ENCODE results near the gene C1QTNF8.

The C1QTNF8 gene

DNA sequence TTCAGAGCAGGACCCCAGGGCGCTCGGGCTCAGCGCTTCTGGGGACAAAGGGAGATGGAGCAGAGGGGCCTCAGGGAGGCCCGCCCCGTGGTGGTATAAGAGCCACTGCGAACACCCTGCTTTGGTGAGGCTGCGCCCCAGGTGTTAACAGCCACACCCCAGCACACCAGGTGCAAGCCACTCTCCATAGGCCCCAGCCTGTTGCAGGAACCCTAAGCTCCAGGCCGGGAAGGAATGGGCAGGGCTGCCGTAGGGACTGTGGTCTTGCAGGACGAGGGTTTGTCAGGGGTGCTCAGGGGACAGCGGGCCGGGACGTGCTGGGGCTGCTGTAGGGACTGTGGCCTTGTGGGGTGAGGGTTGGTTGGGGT, 40.5 kb downstream of the C1QTNF8 start:
- no peak for DNase-seq

DNA sequence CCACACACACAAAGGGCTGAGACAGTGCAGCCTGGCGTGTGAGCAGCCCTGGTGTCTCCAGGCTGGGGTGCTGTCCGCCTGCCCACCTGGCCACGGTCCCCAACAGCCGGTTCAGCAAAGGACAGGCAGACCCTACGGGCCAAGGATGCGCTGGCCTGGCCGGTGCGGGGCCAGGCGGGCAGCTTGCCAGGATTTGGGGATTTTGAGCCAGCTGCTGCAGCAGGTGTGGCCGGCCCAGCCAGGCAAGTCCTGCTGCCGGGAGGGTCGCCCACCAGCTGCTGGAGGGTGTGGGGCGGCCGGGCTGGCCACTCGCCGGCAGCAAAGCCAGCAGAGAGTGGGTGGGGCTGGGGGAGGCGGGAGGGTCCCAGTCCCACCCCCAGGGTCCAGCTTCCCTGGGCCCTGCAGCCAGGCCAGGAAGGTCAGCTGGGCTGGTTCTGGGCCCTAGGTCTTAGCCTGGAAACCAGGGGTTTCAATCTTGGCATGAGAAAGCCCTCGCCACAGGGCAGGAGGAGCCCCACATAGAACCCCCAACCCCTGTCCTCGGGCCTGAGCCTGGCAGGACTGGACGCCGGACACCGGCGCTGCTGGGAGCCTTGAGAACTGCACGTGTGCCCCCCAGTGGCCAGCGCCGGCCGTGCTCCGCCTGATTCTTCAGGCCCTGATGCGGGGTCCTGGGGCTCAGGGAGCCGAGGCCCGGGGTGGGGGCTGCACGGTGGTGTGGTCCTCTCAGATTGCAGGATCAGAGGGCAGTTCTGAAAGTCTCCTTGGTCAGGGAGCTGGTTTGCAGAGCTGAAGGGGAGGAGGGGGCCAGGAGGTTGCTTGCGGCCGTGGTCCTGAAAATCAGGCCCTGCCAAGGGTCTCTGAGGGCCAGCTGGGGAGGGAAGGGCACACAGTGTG, 41.1 kb downstream of the C1QTNF8 start:
- peak in 1 of 4 experiments; percentile 38 for DNase-seq

DNA sequence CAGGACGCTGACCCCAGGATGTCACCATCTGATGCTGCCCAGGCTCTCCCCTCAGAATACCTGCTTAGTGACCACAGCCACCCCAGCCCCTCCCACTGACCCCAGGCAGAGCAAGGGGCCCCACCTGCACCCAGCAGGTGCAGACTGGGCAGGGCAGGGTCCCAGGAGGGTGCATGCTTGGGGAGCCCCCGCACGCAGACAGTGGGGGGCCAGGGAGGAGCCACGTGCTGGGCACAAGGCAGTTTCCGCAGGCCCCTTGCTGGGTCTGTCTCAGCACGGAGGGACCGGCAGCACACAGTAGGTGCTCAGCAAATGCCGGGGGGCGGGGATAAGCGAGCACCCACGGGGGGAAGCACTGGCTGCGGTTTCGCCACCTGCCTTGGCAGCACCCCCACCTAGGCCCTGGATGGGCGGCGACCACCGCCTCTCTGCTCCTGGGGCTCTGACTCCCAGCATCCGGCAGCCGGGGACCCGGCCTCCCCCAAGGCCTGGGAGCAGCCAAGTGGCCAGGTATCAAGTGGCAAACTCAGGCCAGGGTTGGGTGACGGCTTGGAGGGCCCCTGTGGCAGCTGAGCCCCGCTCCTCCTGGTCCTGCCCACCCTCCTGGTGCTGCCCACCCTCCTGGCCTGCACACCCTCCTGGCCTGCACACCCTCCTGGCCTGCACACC, 42.2 kb downstream of the C1QTNF8 start:
- DNase-seq = no peak

DNA sequence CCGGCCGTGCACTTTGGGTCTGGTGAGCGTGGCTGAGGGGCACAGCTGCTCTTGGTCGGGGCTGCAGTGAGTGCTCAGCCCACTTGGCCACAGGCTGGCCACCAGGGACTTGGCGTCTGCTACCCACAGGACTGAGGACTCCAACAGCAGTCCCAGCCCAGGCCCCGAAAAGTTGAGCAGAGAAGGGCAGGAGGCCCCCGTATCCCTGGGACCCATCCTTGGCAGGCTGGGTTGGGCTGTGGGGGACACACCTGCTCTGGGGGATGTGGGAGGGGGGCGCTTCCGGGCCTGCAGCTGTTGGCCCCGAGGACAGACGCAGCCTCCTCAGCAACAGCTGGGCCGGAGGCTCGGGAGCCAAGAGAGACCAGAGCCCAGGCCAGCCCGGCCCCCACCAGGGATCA, 42.9 kb downstream of the C1QTNF8 start:
- no peak for DNase-seq

DNA sequence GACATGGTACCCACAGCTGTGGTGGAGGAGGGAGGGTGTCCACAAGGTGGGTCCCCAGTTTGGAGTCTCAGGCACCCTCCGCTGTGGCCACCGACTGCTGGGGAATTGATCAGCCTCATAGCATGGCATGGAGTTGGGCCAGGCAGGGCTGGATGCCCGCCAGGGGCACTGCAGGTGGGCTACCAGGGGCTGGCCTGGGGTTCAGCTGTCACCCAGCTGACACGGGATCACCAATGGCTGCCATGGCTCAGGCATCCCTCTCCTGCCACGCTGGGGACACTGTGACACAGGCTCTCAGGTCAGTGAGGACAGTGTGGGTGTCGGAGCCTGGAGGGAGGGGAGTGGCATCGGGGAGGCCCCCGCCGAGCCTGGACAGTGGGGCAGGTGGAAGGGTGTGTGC, 43.3 kb downstream of the C1QTNF8 start:
- no peak for DNase-seq

DNA sequence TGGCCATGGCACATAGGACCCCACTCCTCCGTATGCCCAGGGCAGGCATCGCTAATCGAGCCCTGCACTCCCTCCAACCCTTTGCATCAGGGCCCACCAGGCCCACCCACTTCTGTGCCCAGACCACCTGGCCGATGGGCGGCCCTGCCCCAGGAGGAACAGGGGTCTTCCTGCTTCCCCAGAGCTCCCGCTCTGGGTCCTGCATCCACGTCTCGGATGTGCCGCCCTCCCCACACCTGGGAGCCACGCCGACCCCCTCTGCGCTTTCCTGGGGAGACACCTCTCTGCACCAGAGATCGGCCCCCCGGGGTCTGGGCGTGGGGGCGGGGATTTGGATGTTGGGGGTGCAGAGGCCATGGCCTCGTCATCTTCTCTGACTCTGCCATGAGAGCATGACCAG, 44.6 kb downstream of the C1QTNF8 start:
- no peak for DNase-seq

DNA sequence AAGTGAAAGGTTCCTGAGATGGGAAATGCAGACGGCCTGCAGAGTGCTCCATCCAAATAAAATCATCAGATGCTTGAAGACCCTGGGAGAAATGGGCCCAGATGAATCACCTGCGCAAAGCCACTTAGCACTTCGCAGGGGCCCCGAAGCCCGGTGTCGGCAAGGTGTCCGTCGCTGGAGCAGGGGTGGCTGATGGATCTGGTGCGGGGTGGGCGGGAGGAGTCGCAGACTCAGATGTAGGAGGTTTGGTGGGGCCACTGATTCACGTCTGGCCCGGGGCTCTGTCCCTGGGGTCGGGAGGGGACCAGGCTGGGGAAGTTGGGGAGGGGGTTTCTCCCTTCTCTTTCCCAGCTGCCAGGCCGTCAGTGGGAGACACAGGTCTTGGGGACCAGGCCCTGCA, 45.1 kb downstream of the C1QTNF8 start:
- no peak for DNase-seq

DNA sequence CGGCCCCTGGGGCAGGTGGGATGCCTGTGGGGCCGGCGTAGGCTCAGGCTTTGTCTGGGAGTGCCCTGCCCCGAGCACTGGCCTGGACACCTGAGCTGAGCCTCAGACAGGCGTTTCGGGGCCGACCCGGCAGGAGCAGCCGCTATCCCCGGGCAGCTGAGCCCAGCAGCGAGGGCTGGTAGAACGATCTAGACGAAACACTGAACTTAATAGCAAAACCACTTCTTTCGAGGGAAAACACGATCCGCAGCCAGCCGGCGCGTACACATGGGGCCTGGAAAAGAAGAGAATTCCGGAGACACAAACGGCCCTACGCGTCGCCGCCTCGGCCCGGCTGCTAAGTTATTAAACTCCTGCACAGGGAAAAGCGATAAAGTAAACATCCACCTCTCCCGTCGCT, 45.5 kb downstream of the C1QTNF8 start:
- no peak for DNase-seq

DNA sequence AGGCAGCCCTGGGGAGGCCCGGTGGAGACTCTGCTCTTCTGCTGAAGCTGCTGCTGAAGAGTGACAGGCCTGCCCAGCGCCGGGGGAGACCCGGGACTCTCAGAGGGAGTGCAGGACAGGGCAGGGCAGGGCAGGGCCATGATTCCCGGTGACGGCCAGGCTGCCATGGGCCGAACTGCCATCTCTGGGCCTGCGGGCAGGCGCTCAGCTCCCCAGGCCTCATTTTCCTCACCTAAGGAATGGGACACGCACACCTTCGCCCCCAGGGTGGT, 46.1 kb downstream of the C1QTNF8 start:
- DNase-seq = no peak

DNA sequence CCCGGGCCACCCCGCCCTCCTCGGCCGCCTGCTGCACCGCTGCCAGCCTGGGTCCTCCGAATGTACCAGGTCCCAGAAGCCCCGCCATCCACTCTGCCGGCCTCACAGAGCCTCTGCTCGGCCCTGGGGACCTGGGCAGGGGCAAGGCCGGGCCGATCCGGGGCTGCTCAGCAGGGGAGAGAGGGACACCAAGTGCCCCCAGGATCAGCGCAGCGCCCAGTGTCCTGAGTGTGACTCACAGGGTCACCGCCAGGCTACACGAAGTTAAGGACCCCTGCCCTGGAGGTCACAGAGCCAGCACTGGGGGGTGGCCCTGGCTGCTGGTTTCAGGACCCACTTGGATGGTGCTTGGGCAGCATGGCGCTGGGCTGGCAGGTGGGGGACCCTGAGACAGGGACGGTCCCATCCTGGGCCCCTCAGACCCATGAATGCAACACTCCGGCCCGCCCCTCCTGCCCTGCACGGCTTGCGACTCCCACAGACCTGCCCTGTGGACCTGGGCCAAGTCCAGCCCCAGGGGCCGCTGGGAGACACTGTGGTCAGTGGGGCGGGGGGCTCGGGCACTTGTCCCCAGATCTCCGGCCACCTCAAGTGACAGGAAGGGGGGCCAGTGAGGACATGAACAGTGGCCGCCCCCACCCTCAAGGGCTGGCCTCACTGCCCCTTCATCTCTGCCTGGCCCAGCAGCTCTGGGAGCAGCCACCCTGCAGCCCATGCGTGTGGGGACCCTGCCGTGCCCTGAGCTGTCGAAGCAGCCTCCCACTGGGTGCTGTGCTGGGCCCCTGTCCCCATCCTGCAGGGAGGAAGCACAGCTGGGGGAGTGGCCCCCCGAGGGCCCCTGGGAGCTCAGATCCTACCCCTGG, 46.7 kb downstream of the C1QTNF8 start:
- DNase-seq = no peak

DNA sequence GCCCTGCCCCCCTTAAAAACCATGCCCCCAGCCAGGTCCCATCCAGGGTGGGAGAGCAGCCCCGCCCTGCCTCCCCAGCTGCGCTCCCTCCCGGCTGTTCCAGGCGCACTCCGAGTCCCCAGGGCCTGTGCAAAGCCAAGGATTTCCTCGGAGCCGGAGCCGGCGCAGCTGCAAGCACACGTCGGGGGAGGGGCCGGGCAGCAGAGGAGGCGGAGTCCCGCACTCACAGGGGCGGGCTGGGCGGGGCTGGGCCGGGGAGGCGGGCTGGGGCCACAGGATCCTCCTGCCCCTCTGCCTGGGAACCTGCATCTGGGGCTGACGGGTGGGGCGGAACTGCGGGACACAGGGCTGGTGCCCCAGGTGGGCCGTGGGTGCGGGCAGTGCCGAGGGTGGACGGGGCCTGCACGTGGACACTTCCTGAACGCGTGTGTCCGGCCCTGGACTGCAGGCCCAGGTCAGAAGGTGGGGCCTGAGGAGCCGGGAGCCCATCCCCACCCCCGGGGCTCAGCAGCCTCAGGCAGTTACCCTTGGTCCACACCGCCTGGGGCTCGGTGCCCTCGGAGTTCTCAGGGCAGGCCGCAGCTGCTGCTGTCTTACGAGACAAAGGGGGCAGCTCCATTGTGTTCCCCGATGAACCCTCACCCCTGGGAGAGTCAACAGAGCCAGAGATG, 47.5 kb downstream of the C1QTNF8 start:
- DNase-seq = no peak

DNA sequence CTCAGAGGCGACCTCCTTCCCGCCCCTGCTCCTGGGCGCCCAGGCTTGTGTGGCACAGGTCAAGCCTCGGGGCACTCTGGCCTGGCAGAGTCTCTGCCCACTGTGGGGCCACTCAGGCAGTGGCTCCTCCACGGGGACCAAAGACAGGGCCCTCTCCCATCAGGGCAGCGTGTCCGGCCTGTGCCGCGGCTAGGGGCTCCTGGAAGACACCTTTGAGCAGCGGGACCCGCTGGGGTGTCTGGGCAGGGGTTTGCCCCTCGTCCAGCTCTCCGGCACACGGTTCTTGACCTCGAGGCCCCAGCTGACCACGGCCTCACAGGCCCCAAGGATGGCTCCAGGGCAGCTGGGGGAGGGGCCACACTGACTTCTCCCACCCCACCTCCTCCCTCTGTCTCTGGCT, 48.2 kb downstream of the C1QTNF8 start:
- no peak for DNase-seq

DNA sequence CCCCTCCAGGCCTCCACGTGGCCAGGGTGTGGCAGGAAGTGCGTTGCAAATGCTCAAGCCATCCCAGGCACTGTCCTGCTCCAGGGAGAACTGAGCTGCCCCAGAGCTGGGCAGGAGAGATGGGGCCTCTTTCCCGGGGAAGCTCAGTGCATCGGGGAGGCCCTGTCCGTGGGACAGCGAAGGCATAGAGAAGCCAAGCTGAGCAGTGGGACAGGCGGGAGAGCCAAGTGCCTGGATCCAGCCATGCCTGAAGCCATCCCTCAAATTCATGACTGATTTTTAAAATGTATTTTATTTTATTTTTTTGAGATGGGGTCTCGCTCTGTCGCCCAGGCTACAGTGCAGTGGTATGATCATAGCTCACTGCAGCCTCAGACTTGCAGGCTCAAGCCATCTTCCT, 48.9 kb downstream of the C1QTNF8 start:
- DNase-seq = no peak

DNA sequence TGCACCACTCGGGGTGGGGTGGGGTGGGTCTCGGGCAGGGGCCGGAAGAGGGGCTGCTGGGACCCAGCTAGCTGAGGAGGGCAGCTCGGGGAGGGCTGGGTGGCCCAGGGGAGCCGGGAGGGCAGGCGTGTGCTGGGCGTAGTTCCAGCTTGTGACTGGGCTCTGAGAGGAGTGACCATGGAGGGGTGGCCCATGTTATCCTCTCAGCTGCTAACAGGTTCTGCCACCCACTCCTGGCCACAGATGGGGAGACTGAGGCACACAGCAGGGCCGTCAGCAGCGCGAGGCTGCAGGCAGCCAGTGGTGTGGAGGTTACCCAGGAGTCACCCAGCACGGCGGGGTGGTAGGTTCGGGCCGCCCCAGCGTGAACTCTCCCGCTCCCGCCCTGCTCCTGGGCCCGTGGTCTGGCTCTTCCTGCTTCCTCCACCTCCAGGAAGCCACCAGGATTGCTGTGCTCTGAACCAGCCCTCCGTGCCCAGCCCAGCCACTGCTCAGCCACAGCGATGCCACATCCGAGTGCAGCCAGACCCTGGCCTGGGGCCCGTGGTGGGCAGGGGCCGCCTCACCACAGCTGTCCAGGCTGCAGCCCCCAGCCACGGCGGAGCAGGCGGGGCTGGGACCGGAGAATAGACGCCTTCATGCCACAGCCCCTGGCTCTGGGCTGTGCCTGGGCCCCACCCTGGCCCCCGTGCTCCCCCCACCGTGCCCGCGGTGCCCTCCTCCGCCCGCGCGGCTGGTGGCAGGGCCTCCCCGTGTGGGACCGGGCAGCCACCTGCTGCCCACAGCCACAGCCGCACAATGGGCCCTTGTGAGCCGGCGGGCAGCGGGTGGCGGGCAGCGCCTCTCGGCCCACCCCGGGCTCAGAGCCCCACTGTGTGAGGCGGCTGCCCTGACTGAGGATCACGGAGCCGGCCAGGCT, 49.8 kb downstream of the C1QTNF8 start:
- no peak for DNase-seq

DNA sequence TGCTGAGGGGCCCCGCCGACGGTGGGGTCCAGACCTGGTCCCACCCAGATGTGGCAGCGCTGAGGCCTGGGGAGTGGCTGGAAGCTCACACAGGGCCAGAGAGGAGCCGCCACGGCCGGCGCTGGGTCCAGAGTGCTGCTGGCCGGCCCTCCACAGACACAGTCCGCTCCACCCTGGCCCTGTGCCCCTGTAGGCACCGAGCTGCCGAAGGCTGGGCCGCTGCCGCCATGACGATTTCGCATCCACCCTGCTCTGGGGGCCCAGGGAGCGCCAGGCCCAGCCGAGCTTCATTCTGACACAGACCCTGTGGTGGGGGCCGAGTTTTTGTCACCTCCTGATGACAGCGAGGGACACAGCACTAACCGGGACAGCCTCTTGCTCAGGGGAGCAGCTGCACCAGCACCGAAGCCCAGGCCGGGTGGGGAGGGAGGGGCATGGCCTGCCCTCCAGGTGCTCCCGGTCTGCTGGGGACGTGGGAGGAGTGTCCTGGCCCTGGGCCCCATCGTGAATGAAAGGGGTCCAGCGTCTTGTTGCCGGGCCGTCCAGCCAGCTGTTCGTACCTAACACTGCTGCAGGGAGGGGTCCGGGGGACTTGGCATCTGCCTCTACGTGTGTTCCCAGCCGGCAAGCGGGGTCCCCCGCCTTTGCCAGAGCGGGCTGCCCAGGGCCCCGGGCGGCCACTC, 50.6 kb downstream of the C1QTNF8 start:
- no peak for DNase-seq

DNA sequence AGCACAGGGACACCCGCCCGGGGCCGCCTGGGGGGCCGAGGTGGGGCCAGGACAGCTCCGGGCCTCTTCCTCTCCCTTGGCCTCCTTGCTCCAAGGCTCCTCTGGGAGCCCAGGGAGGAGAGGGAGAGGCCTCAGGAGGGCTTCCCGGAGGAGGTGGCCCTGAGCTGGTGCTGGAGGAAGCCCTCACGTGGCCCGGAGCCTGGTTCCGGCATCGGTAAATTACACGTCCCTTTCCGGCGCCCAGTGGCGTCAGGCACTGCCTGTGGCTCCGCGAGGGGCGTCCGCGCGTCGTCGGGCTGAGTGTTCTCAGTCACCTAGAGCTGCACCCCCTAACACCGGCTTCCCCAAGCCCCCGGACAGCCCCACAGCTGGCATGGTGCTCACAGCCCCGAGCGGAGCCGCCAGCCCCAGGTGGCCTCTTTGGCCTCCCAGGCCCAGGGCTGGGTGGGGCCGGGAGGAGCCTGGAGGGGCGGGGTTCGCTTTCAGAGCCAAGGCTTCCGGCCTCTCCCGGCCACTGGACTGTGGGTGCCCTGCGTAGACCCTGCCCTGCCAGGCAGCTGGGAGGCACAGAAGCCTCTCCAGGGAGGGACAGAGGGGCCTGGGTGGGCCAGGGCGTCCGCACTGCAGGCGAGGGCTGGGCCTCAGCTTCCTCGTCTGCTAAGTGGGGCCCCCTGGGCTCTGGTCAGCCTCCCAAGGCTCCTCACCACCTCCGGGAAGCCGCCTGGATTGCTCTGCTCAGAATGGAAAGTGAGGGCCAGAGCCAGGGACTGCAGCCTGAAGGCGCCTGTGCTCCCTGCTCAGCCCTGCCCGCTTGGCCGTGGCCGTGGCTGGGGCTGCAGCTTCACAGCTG, 51.4 kb downstream of the C1QTNF8 start:
- DNase-seq = no peak

DNA sequence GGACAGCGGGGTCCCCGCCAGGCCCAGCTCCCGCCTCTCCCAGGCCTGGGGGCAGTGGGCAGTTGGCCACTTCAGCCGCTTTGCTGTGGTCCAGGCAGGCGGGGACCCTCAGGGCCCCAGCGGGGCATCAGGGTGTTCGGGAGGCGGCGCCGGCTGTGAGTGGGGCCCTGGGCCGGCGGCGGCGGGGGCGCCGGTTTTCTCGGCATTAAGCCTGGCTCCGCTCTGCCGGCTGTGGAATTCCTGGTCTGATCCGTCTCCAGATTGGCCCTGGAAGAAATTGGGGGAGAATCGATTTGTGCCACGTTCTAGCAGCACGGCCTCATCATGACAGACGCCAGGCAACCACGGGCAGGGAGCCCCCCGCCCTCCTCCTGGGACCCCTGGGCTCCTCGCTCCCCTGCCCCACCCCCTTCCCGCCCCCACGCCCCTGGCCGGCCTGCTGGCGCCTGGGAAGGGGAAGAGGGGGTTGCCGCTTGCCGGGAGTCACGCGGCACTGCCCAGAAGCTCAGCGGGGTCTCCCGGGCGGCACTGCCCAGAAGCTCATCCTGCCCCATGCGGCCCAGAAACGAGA, 52.1 kb downstream of the C1QTNF8 start:
- DNase-seq = no peak

DNA sequence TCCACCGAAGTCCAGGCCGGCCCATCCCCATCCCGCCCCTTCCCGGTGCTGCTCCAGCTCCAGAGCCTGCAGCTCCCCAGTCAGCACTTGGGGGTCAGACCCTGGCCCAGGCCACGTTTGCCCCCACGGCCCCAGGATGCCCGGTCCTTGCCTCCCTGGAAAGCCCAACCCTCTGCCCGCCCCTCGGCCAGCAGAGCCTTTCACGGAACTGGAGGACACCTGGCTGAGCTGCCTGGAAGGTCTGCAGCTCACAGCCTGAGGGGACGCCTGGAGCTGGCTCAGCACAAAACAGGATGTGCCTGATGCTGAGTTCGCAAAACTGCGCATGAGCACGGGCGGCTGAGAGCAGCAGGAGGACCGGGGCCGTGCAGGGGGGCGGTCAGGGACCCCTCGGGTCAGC, 53.2 kb downstream of the C1QTNF8 start:
- no peak for DNase-seq

DNA sequence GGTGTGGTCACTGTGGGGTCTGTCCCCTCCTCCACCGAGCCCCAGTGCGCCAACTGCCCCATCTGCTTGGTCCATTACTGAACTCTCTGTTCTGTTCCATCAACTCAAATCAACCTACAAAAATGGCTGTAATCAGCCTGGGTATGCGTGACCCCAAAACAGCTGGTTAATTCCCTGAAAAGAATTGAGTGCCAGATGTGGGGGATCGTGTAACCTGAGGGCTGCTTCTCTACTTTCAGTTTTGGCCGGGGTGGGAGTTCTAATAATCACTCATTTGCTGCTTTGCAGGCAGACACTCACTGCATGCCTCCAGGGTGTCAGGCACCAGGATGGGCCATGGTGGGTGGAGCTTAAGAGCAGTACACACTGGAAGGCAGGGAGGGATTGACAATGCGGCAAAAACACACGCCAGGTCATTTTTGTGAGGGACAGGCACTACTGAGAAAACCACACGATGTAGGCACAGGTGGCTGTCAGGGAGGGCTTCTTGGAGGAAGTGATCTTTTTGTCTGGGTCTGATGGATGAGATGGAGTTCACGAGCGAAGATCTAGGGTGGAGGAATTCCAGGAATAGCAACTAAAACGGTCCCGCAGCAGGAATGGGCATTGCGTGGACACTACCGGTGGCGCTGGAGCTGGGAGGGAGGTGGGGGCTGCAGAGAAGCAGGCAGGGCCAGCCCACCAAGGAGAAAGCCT, 53.8 kb downstream of the C1QTNF8 start:
- DNase-seq = no peak

DNA sequence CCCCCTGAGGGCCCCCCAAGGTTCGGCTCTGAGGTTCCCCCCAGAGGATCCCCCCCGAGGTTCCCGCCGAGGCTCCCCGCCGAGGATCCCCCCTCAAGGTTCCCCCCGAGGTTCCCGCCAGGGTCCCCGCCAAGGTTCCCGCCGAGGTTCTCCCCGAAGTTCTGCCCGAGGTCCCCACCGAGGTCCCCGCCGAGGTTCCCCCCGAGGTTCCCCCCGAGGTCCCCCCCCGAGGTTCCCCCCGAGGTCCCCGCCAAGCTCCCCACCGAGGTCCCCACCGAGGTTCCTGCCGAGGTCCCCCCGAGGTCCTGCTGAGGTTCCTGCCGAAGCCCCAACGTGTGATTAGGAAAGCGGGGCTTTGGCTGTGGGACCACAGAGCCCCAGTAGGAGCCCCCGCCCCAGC, 55.7 kb downstream of the C1QTNF8 start:
- no peak for DNase-seq

All from activated naive CD4-positive, alpha-beta T cell (primary cell).